B cell (primary cell): ENCODE results near the gene DNALI1. TPM values are rescaled to one million over a fixed set of nuclear protein-coding genes. Genes with fewer than 3 reads are reported as not detected.

Experiments used
- ATAC-seq: fragments of 200-7000 bp; cut with Tn5 transposase; one replicate; pipeline ENCODE4 v1.10.0; 2021; ENCODE audit warnings: low read depth, mild to moderate bottlenecking, moderate number of reproducible peaks, moderate library complexity
- CTCF ChIA-PET: fragments of 350-600 bp; sonication (Branson Sonifier 250); formaldehyde crosslinking; loops from one replicate; lab custom pipeline; 2021; ENCODE audit warnings: antibody characterized with exemption, inconsistent platforms; lab: Charles Lee
- POLR2A ChIA-PET: fragments of 350-600 bp; sonication (Branson Sonifier 250); formaldehyde crosslinking; loops from one replicate; lab custom pipeline; 2021; ENCODE audit warnings: antibody characterized with exemption; lab: Charles Lee
- DNase-seq: peaks from one replicate; pipeline ENCODE4 v3.0.0; 2013
- H2AFZ ChIP-seq: 2 replicates; pipeline ENCODE4 v1.6.1; 2012; ENCODE audit warnings: mild to moderate bottlenecking, low read depth, low read length; ENCODE audit not compliant: insufficient read depth, poor library complexity, severe bottlenecking
- H3K27ac ChIP-seq, 2 donors: 1 replicate in 1 of 2; 2 replicates in 1 of 2; pipeline ENCODE4 v1.5.1; 2012 to 2013; ENCODE audit warnings: low read length in 2 of 2, mild to moderate bottlenecking in 2 of 2, moderate library complexity in 1 of 2
- H3K27me3 ChIP-seq, 4 experiments: fragments of 200-600 bp in 1 of 4; sonication (generic) in 1 of 4; replicated peaks in 1 of 4; 1 replicate in 2 of 4; 2 replicates in 2 of 4; pipeline versions ENCODE4 v1.6.1 to v1.7.0; 2013 to 2016; ENCODE audit warnings: low read length in 3 of 4, mild to moderate bottlenecking in 2 of 4, mixed read lengths in 1 of 4, moderate library complexity in 1 of 4; ENCODE audit not compliant: insufficient read depth in 4 of 4, control insufficient read depth in 3 of 4; ENCODE audit errors: control extremely low read depth in 1 of 4
- H3K36me3 ChIP-seq, 2 experiments: replicated peaks in 1 of 2; 1 replicate in 1 of 2; 2 replicates in 1 of 2; pipeline versions ENCODE4 v1.6.1 to v1.7.1; 2013; ENCODE audit warnings: low read length in 1 of 2; ENCODE audit not compliant: insufficient read depth in 2 of 2, control insufficient read depth in 1 of 2; ENCODE audit errors: control extremely low read depth in 1 of 2, extremely low read depth in 1 of 2
- H3K4me1 ChIP-seq, 2 donors: fragments of 200-600 bp in 1 of 2; sonication (generic) in 1 of 2; 1 replicate in 1 of 2; 2 replicates in 1 of 2; pipeline versions ENCODE4 v1.5.1 to v1.6.1; 2013 to 2017; ENCODE audit warnings: low read length in 2 of 2; ENCODE audit not compliant: control insufficient read depth in 2 of 2, insufficient read depth in 2 of 2
- H3K4me2 ChIP-seq: replicated peaks from 2 replicates; pipeline ENCODE3; 2012; ENCODE audit warnings: mild to moderate bottlenecking, low read depth, low read length; ENCODE audit not compliant: poor library complexity, severe bottlenecking
- H3K4me3 ChIP-seq, 5 experiments: fragments of 200-600 bp in 1 of 5; sonication (generic) in 1 of 5; 1 replicate in 3 of 5; 2 replicates in 2 of 5; pipeline versions ENCODE4 v1.5.1 to v1.7.0; 2011 to 2016; ENCODE audit warnings: low read length in 4 of 5, mild to moderate bottlenecking in 4 of 5, low read depth in 2 of 5, control low read depth in 1 of 5, moderate library complexity in 1 of 5; ENCODE audit not compliant: insufficient read depth in 1 of 5; ENCODE audit errors: control extremely low read depth in 1 of 5, extremely low read depth in 1 of 5
- H3K79me2 ChIP-seq: fragments of 200-600 bp; sonication (generic); one replicate; pipeline ENCODE4 v1.6.0; 2016; ENCODE audit warnings: low read length; ENCODE audit not compliant: control insufficient read depth, insufficient read depth
- H3K9ac ChIP-seq: fragments of 200-600 bp; sonication (generic); 2 replicates; pipeline ENCODE4 v1.6.1; 2017; ENCODE audit warnings: mild to moderate bottlenecking, low read length, moderate library complexity
- H3K9me3 ChIP-seq, 3 donors: one replicate each; pipeline versions ENCODE4 v1.6.1 to v1.7.1; 2013; ENCODE audit warnings: low read length in 2 of 3; ENCODE audit not compliant: control insufficient read depth in 2 of 3, insufficient read depth in 1 of 3; ENCODE audit errors: control extremely low read depth in 1 of 3
- H4K20me1 ChIP-seq: 2 replicates; pipeline ENCODE4 v1.6.0; 2012; ENCODE audit warnings: mild to moderate bottlenecking, low read length; ENCODE audit not compliant: insufficient read depth, control insufficient read depth, poor library complexity, severe bottlenecking
- H3K27ac Mint-ChIP-seq: one replicate; pipeline ENCODE4 v1.8.0; 2021; ENCODE audit warnings: mixed read lengths
- H3K27me3 Mint-ChIP-seq: one replicate; pipeline ENCODE4 v1.8.0; 2021; ENCODE audit warnings: mixed read lengths
- H3K4me1 Mint-ChIP-seq: one replicate; pipeline ENCODE4 v1.8.0; 2021; ENCODE audit warnings: mixed read lengths
- H3K4me3 Mint-ChIP-seq: one replicate; pipeline ENCODE4 v1.8.0; 2021; ENCODE audit warnings: mixed read lengths
- H3K9me3 Mint-ChIP-seq: one replicate; pipeline ENCODE4 v1.8.0; 2022; ENCODE audit warnings: mixed read lengths; ENCODE audit not compliant: insufficient read depth
- EZH2 ChIP-seq: IDR thresholded peaks from 2 replicates; pipeline ENCODE4 v1.6.1; 2012; ENCODE audit warnings: borderline replicate concordance, low read depth, mild to moderate bottlenecking, moderate library complexity, low read length; ENCODE audit not compliant: insufficient read depth, poor library complexity, severe bottlenecking
- WGBS: methylation state at CpG from one replicate; pipeline ENCODE4 v1.1.5; 2013; ENCODE audit warnings: missing lambda C conversion rate; ENCODE audit not compliant: insufficient coverage; 5-methylcytosine and 5-hydroxymethylcytosine counted together
- intact Hi-C: fragments of 100-400 bp; cut with micrococcal nuclease; formaldehyde crosslinking; loops from one replicate; pipeline ENCODE4 v1.10.0; 2022
- polyA plus RNA-seq: library from polyadenylated mRNA; depleted of rRNA; stranded (reverse); fragments of >200 nt; gene quantifications from 2 replicates; pipeline ENCODE4 v1.2.3, GENCODE V29; 2012
- total RNA-seq, 2 donors: library from RNA; stranded (reverse); fragments of 120-200 nt in 1 of 2; gene quantifications; 1 replicate in 1 of 2; 2 replicates in 1 of 2; pipeline versions ENCODE4 v1.2.3 to v1.2.4, GENCODE V29; 2013 to 2022
- TF ChIP-seq, protein P1 (sequence below): fragments of 200-600 bp; IDR thresholded peaks from one replicate; pipeline ENCODE4 v1.8.0; 2022; ENCODE audit warnings: antibody characterized with exemption, mild to moderate bottlenecking

Gene DNALI1
- total and polyA plus RNA-seq, 2 donors (not counting 1 experiment from before 2014, with no cell fraction given): not detected

DNA sequence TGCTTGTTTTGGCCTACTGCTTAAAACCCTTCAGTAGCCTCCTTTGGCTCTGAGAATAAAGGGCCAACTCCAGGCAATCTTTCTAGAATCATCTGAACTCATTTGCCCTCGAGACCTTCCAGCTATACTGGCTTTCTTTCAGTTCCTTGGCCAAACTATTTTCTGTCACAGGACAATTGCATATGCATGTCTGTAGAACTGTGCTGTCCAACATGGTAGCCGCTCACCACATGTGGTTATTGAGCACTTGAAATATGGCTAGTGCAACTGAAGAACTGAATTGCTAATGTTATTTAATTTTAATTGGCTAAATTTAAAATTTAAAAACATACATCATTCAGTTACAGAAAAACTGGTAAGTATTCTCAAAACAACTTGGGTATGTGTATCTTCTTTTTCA is 53.3 kb downstream of the DNALI1 start:
- CTCF ChIA-PET: interaction anchor here (1.1 to 13.5 kb wide), 2 partner anchors 10 to 70 kb away, joined by 3 to 328 read pairs; no protein-coding TSS in a partner anchor
- ATAC-seq: no peak
- H2AFZ ChIP-seq: no peak overlapping the region

DNA sequence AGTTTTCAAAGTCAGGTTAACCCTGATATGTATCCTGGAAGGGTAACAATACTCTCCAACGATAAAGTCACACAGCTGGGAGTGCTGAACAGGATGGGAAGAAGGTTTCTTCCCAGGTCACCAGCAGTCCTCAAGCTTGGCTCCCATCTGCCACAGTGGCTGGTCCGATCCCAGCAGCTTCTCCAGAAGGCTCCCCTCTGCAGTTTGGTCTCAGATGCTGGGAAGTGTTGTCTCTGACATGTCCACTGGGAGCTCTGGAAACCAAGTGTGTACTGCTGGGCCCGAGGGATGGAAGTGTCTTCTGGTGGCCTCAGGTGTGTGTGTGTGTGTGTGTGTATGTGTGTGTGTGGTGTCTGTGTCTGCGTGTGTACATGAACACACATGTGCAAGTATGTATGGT is 55.4 kb downstream of the DNALI1 start:
- ATAC-seq: no peak
- CTCF ChIA-PET: interaction anchor here (1.3 to 1.8 kb wide), 2 partner anchors 8 to 70 kb away, joined by 4 to 7 read pairs; no protein-coding TSS in a partner anchor

More for the DNA sequence above, 53.3 kb downstream of the DNALI1 start:
- no peak for DNase-seq
- no peaks in the 10 kb centered on the region for H3K36me3 ChIP-seq
- no peaks in the 10 kb centered on the region for H3K4me1 ChIP-seq
- no peaks in the 10 kb centered on the region for H3K9me3 ChIP-seq
- peaks cover 0 to 4% (median 2%) of the 10 kb centered on the region in 4 experiments for H3K27me3 ChIP-seq
- TF ChIP-seq, protein P1, sequence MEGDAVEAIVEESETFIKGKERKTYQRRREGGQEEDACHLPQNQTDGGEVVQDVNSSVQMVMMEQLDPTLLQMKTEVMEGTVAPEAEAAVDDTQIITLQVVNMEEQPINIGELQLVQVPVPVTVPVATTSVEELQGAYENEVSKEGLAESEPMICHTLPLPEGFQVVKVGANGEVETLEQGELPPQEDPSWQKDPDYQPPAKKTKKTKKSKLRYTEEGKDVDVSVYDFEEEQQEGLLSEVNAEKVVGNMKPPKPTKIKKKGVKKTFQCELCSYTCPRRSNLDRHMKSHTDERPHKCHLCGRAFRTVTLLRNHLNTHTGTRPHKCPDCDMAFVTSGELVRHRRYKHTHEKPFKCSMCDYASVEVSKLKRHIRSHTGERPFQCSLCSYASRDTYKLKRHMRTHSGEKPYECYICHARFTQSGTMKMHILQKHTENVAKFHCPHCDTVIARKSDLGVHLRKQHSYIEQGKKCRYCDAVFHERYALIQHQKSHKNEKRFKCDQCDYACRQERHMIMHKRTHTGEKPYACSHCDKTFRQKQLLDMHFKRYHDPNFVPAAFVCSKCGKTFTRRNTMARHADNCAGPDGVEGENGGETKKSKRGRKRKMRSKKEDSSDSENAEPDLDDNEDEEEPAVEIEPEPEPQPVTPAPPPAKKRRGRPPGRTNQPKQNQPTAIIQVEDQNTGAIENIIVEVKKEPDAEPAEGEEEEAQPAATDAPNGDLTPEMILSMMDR: no peak
- TF ChIP-seq EZH2: no peak
- no peaks in the 10 kb centered on the region for H4K20me1 ChIP-seq
- WGBS: 63% methylated on average over 1 of the region's 2 CpGs
- no peaks in the 10 kb centered on the region for H3K4me1 Mint-ChIP-seq
- peaks cover 19% of the 10 kb centered on the region for H3K27me3 Mint-ChIP-seq
- no peak overlapping the region for H3K4me2 ChIP-seq
- no peak overlapping the region for H3K4me3 Mint-ChIP-seq
- H3K4me3 ChIP-seq: no peak overlapping the region
- no peaks in the 10 kb centered on the region for H3K9me3 Mint-ChIP-seq
- intact Hi-C loops: no loop called here
- POLR2A ChIA-PET: interaction anchor here (0.6 kb wide), 1 partner anchor 79 kb away, joined by 3 read pairs; no protein-coding TSS in a partner anchor
- no peak overlapping the region for H3K9ac ChIP-seq
- H3K27ac ChIP-seq: no peak overlapping the region
- no peaks in the 10 kb centered on the region for H3K79me2 ChIP-seq
- H3K27ac Mint-ChIP-seq: no peak overlapping the region

More for the DNA sequence above, 55.4 kb downstream of the DNALI1 start:
- WGBS: 90% methylated on average over 4 of the region's 4 CpGs
- Mint-ChIP-seq H3K4me3 (no peak overlapping the region), H3K9me3 (no peaks in the 10 kb centered on the region), H3K4me1 (no peaks in the 10 kb centered on the region), H3K27me3 (peaks cover 35% of the 10 kb centered on the region), H3K27ac (no peak overlapping the region)
- H3K4me2 ChIP-seq: no peak overlapping the region
- POLR2A ChIA-PET: no interaction called here
- TF ChIP-seq EZH2: no peak
- TF ChIP-seq, protein P1: no peak
- H3K27me3 ChIP-seq: peaks cover 0 to 18% (median 2%) of the 10 kb centered on the region in 4 experiments
- H2AFZ ChIP-seq: no peak overlapping the region
- H3K9ac ChIP-seq: no peak overlapping the region
- no peak for DNase-seq
- H3K4me1 ChIP-seq: no peaks in the 10 kb centered on the region
- H3K79me2 ChIP-seq: no peaks in the 10 kb centered on the region
- no peak overlapping the region for H3K27ac ChIP-seq
- intact Hi-C loops: no loop called here
- H4K20me1 ChIP-seq: no peaks in the 10 kb centered on the region
- no peaks in the 10 kb centered on the region for H3K9me3 ChIP-seq
- H3K4me3 ChIP-seq: no peak overlapping the region
- H3K36me3 ChIP-seq: no peaks in the 10 kb centered on the region
